HG02970 (cell line): ENCODE results near the gene DOCK1.
"Not testable (repeated sequence)": the region's sequence is repeated elsewhere in the genome, so short reads cannot be mapped to it uniquely, and the experiment has no call there.

Source experiments
- ATAC-seq: cut with Tn5 transposase; IDR thresholded peaks from one replicate; pipeline ENCODE4 v1.9.1; 2021; ENCODE audit warnings: mild to moderate bottlenecking, moderate library complexity, moderate number of reproducible peaks; ENCODE audit not compliant: unreplicated experiment, low FRiP score

Gene DOCK1

GRCh38 chr10:127292888-127293287 is 387.7 kb downstream of the DOCK1 start:
- no peak for ATAC-seq

GRCh38 chr10:127293640-127294039 is 388.4 kb downstream of the DOCK1 start:
- ATAC-seq, result no peak

GRCh38 chr10:127296696-127297095 is 391.5 kb downstream of the DOCK1 start:
- ATAC-seq, result no peak

- ATAC-seq, result no peak
These were observed 393.2 kb downstream of the DOCK1 start for GRCh38 chr10:127298381-127298780.

GRCh38 chr10:127299192-127299591 is 394.0 kb downstream of the DOCK1 start:
- ATAC-seq, result not testable (repeated sequence)

GRCh38 chr10:127299956-127300689 is 394.9 kb downstream of the DOCK1 start:
- ATAC-seq, result no peak

GRCh38 chr10:127300868-127301321 is 395.7 kb downstream of the DOCK1 start:
- ATAC-seq, result no peak

- ATAC-seq, result no peak
These were observed 397.1 kb downstream of the DOCK1 start for GRCh38 chr10:127302343-127302742.

- no peak for ATAC-seq
These were observed 397.9 kb downstream of the DOCK1 start for GRCh38 chr10:127303105-127303504.

GRCh38 chr10:127303746-127304145 is 398.5 kb downstream of the DOCK1 start:
- no peak for ATAC-seq

- ATAC-seq, result no peak
These were observed 401.3 kb downstream of the DOCK1 start for GRCh38 chr10:127306479-127306878.

- ATAC-seq, result no peak
These were observed 402.1 kb downstream of the DOCK1 start for GRCh38 chr10:127307338-127307737.

- ATAC-seq, result no peak
These were observed 402.8 kb downstream of the DOCK1 start for GRCh38 chr10:127308031-127308430.

- ATAC-seq, result not testable (repeated sequence)
These were observed 404.4 kb downstream of the DOCK1 start for GRCh38 chr10:127309619-127310018.

GRCh38 chr10:127310430-127310829 is 405.2 kb downstream of the DOCK1 start:
- ATAC-seq, result no peak

- no peak for ATAC-seq
These were observed 405.7 kb downstream of the DOCK1 start for GRCh38 chr10:127310923-127311322.

GRCh38 chr10:127313996-127314700 is 408.9 kb downstream of the DOCK1 start:
- no peak for ATAC-seq

- no peak for ATAC-seq
These were observed 409.6 kb downstream of the DOCK1 start for GRCh38 chr10:127314797-127315196.

- no peak for ATAC-seq
These were observed 410.7 kb downstream of the DOCK1 start for GRCh38 chr10:127315888-127316287.

GRCh38 chr10:127318396-127318795 is 413.2 kb downstream of the DOCK1 start:
- no peak for ATAC-seq

GRCh38 chr10:127319271-127319670 is 414.0 kb downstream of the DOCK1 start:
- ATAC-seq, result no peak

GRCh38 chr10:127319691-127320090 is 414.5 kb downstream of the DOCK1 start:
- ATAC-seq, result no peak
